WTC11 (cell line): Measurements from ENCODE around the gene ELMO1.

ENCODE experiments used
- ATF1 ChIP-seq: sonication (generic); formaldehyde crosslinking; IDR thresholded peaks from 2 replicates; pipeline ENCODE4 v1.8.1; 2023; ENCODE audit warnings: mild to moderate bottlenecking, moderate library complexity, missing genetic modification reagents
- CREM ChIP-seq: sonication (generic); formaldehyde crosslinking; IDR thresholded peaks from 2 replicates; pipeline ENCODE4 v1.8.1; 2022; ENCODE audit warnings: mild to moderate bottlenecking, missing genetic modification reagents, moderate library complexity
- CTCF ChIP-seq: fragments of 200-600 bp; IDR thresholded peaks from 2 replicates; pipeline ENCODE4 v1.8.0; 2022; ENCODE audit warnings: antibody characterized with exemption
- JUN ChIP-seq: sonication (generic); formaldehyde crosslinking; IDR thresholded peaks from 2 replicates; pipeline ENCODE4 v1.8.0; 2023; ENCODE audit warnings: mild to moderate bottlenecking, missing genetic modification reagents
- NFATC4 ChIP-seq: fragments of 250-450 bp; sonication (Bioruptor Pico); IDR thresholded peaks from 2 replicates; pipeline ENCODE4 v1.9.0; 2021; ENCODE audit warnings: mild to moderate bottlenecking
- NFYB ChIP-seq: sonication (generic); formaldehyde crosslinking; conservative IDR thresholded peaks from 2 replicates; pipeline ENCODE4 v1.8.0; 2022; ENCODE audit warnings: low read depth, missing genetic modification reagents
- SP1 ChIP-seq: sonication (generic); formaldehyde crosslinking; conservative IDR thresholded peaks from 2 replicates; pipeline ENCODE4 v1.8.1; 2022; ENCODE audit warnings: missing genetic modification reagents
- USF2 ChIP-seq: sonication (generic); formaldehyde crosslinking; IDR thresholded peaks from 2 replicates; pipeline ENCODE4 v1.8.1; 2023; ENCODE audit warnings: mild to moderate bottlenecking, missing genetic modification reagents, moderate library complexity

GRCh38 chr7:36884351-36884750, 564.3 kb downstream of the ELMO1 start:
- no peak for TF ChIP-seq USF2 (CRISPR knock-in tag)
- no peak for TF ChIP-seq SP1 (CRISPR knock-in tag)
- TF ChIP-seq CTCF = no peak
- TF ChIP-seq CREM = no peak
- no peak for TF ChIP-seq NFATC4
- TF ChIP-seq NFYB (CRISPR knock-in tag) = no peak
- no peak for TF ChIP-seq ATF1 (CRISPR knock-in tag)
- TF ChIP-seq JUN = no peak
